Parathyroid adenoma (tissue), 2 donors: ENCODE measurements around the gene GRIN3A.

Experiments used
- H2AFZ ChIP-seq: fragments of 300-600 bp; sonication (generic); one replicate; pipeline ENCODE4 v1.7.0; 2017; ENCODE audit warnings: antibody characterized with exemption, mild to moderate bottlenecking
- H3K27ac ChIP-seq: fragments of 300-600 bp; sonication (generic); one replicate; pipeline ENCODE4 v1.7.0; 2017
- H3K27me3 ChIP-seq: fragments of 300-600 bp; sonication (generic); one replicate; pipeline ENCODE4 v1.7.0; 2017; ENCODE audit warnings: low read length; ENCODE audit not compliant: control insufficient read depth, insufficient read depth
- H3K36me3 ChIP-seq: fragments of 300-600 bp; sonication (generic); one replicate; pipeline ENCODE4 v1.7.0; 2017; ENCODE audit warnings: low read length; ENCODE audit not compliant: control insufficient read depth, insufficient read depth
- H3K4me1 ChIP-seq: fragments of 300-600 bp; sonication (generic); one replicate; pipeline ENCODE4 v1.7.0; 2017; ENCODE audit warnings: control low read depth
- H3K4me2 ChIP-seq: fragments of 300-600 bp; sonication (generic); one replicate; pipeline ENCODE4 v1.7.0; 2017; ENCODE audit warnings: low read length
- H3K4me3 ChIP-seq: fragments of 300-600 bp; sonication (generic); one replicate; pipeline ENCODE4 v1.7.0; 2017; ENCODE audit warnings: low read depth, low read length
- H3K79me2 ChIP-seq: fragments of 300-600 bp; sonication (generic); one replicate; pipeline ENCODE4 v1.7.0; 2017; ENCODE audit warnings: control low read depth
- H3K9ac ChIP-seq: fragments of 300-600 bp; sonication (generic); one replicate; pipeline ENCODE4 v1.7.0; 2017; ENCODE audit warnings: mild to moderate bottlenecking
- H3K9me3 ChIP-seq: fragments of 300-600 bp; sonication (generic); one replicate; pipeline ENCODE4 v1.7.0; 2017; ENCODE audit warnings: low read length; ENCODE audit not compliant: control insufficient read depth
- CTCF ChIP-seq: fragments of 300-600 bp; sonication (generic); IDR thresholded peaks from one replicate; pipeline ENCODE4 v1.7.0; 2017; ENCODE audit warnings: antibody characterized with exemption, mild to moderate bottlenecking
- donor health status: primary hyperparathyroidism.

GRIN3A gene

GRCh38 chr9:101524371-101524770 is 214.1 kb downstream of the GRIN3A start:
- no peak for TF ChIP-seq CTCF
- H3K27ac ChIP-seq: no peak overlapping the region
- H3K4me2 ChIP-seq: no peak overlapping the region
- H3K36me3 ChIP-seq: no peaks in the 10 kb centered on the region
- H2AFZ ChIP-seq: no peak overlapping the region
- H3K4me1 ChIP-seq: no peaks in the 10 kb centered on the region
- no peak overlapping the region for H3K4me3 ChIP-seq
- H3K9me3 ChIP-seq: no peaks in the 10 kb centered on the region
- H3K79me2 ChIP-seq: no peaks in the 10 kb centered on the region
- H3K9ac ChIP-seq: no peak overlapping the region
- H3K27me3 ChIP-seq: no peaks in the 10 kb centered on the region
